GM20000 (cell line): ENCODE results near the gene HAPLN3.

Source experiments
- DNase-seq: peaks from one replicate; pipeline ENCODE4 v3.0.0; 2012; ENCODE audit warnings: low spot score
- CTCF ChIP-seq: IDR thresholded peaks from 2 replicates; pipeline ENCODE4 v1.5.1; 2012; ENCODE audit warnings: mild to moderate bottlenecking, control low read depth; ENCODE audit errors: extremely low read depth, missing control alignments

The HAPLN3 gene

DNA sequence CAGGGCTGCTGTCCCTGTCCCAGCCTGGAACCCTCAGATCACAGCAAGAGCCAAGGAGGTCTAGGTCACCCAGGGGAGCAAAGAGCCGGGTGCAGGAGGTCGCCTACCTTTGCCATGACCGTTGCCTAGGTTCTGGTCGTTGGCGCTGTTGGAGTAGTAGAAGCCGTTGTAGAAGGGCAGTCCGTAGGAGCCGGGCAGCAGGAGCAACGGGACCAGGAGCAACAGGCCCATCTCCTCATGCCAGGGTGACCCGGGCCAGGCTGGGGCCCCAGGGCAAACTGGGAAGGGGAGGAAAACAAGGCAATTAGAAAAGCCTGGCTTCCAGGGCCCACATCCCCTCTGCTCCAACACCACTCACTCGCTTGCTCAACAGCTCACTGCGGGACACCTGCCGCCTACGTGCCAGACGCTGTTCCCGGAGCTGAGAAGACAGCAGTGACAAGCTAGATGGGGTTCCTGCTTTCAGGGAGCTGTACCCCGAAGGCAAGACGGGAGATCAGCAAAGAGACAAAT, 8.2 kb downstream of the HAPLN3 start:
- TF ChIP-seq CTCF, result no peak

DNA sequence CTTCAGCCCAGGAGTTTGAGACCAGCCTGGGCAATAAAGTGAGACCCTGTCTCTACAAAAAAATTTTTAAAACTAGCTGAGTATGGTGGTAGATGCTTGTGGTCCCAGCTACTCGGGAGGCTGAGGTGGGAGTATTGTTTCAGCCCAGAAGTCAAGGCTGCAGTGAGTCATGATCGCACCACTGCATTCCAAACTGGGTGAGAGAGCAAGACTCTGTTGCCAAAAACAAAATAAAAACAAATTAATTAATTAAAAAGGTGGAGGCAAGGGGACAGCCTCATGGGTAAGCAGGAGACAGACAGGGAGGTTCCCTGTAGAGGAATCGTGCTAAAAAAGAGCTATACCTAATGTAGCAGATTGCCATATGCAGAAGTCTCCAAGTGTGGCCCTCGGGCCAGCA, 12.6 kb downstream of the HAPLN3 start:
- DNase-seq, result no peak
- TF ChIP-seq CTCF, result no peak

More for the DNA sequence above, 8.2 kb downstream of the HAPLN3 start:
- no peak for DNase-seq

- DNase-seq, result no peak
- no peak for TF ChIP-seq CTCF
Measured at GRCh38 chr15:88881775-88882174, 13.6 kb downstream of the HAPLN3 start.

DNA sequence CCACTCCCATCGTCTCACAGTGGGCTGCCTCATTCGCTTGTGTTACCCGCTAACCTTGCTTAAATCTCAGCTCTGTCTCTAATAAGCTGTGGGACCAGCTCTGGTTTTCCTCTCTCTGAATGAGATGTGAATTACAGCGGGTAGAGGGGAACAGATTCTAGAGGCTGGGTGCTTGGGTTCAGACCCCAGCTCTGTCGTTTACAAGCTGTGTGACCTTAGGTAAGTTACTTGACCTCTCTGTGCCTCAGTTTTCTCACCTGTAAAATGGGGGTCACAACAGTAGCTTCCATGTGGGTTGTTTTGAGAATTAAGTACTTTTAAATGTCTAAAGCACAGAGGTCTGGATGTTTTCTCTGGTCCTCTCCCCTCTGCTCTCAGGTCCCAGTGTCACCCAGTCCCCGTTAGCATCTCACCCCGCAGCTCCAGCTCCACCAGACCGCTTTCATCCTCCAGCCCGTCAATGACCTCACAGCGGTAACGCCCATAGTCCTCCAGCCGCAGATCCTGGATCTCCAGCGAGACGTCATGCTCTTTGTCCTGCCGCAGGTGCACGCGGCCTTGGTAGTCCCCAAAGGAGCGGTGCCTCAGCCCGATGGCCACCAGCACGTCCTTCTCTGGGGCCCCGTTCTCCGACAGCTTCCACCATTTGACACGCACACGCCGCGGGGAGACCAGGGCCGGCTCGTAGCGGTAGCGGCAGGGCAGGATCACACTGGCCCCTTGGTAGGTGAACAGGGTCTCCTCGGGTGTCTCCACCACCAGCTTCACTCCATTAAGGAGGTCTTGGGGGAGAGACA, 14.2 kb downstream of the HAPLN3 start:
- no peak for DNase-seq
- no peak for TF ChIP-seq CTCF

DNA sequence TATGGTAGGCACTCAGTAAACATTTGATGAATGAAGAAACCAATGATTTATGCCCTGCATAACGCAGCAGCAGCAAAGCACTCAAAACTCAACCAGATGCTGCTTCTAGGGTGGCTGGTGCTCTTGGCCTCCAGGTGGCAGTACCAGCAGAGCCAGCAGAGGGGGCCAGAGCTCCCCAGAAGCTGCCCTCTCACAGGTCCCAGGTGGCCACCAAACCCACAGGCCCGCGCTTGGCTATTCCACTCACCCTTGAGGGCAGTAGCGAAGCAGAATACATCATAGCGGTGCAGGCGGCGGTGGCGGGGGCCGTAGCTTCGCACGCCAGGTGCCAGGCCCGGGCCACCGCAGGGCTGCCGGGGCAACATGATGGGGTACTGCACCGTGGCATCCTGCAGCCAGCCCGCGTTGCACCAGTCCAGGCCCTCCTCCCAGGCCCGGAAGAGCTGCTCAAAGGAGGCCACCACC, 16.6 kb downstream of the HAPLN3 start:
- peak; percentile 81 for DNase-seq
- peak; percentile 65 for TF ChIP-seq CTCF

DNA sequence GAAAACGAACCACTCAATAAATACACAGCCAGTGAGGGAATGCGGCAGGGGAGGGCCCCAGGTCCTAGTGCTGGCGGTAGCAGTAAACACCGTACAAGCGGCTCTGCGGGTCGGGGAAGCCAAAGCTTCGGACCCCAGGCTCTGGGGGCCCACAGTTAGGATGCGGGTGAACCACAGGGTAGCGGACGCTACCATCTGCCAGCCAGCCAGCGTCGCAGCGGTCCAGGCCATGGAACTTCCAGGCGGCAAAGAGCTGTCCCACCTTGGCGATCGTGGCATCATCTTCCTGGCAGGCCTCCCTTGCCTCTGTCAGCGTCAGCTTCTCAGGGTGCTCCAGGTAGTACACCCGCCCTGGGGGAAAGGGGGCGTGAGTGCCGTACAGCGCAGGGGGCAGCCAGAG, 17.4 kb downstream of the HAPLN3 start:
- no peak for TF ChIP-seq CTCF
- no peak for DNase-seq

DNA sequence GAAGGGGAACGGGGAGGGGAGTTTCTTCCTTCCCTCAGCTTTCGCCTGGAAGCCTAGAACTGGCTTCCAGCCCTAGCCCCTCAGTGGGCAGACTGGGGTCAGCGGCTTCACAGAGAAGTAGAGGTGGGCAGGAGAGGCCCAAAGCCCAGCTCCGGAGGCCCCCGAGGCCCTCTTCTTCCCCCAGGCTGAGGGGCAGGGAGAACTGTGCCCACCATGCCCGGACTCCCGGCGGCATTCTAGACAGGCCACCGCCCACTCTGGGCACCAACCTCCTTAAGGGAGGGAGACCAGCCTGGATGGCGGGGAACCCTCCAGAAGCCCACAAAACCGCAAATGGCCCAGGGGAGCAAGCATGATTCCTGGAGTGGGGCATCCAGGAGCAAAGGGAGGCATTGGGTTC, 17.9 kb downstream of the HAPLN3 start:
- no peak for DNase-seq

More for the DNA sequence above, 17.9 kb downstream of the HAPLN3 start:
- no peak for TF ChIP-seq CTCF
